Testis (tissue), 2 donors: ENCODE results near the gene FCMR.

Experiments
- CTCF ChIP-seq, 3 experiments: fragments of 450-650 bp in 2 of 3; fragments of 200-600 bp in 1 of 3; sonication (generic) in 1 of 3; IDR thresholded peaks; one replicate each; pipeline ENCODE4 v1.5.1; 2016 to 2019; ENCODE audit warnings: antibody characterized with exemption in 3 of 3, mild to moderate bottlenecking in 2 of 3, moderate library complexity in 1 of 3
- POLR2A ChIP-seq: fragments of 450-650 bp; IDR thresholded peaks from one replicate; pipeline ENCODE4 v1.6.1; 2017; ENCODE audit warnings: antibody characterized with exemption, mild to moderate bottlenecking, moderate library complexity

- TF ChIP-seq CTCF (IDR thresholded peaks at IDR 0.05) = no peak
- no peak for TF ChIP-seq POLR2A
These were observed 48.0 kb downstream of the FCMR start for GRCh38 chr1:206873603-206874188.
